Measurements from ENCODE around the gene FUCA1.

GRCh38 chr1:23864801-23865542 is 3.1 kb downstream of the FUCA1 start:
- TF ChIP-seq ZNF70 (CRISPR knock-in tag; IDR thresholded peaks at IDR 0.05) (no peak), SNAI2 (CRISPR knock-in tag; IDR thresholded peaks at IDR 0.05) (no peak)
